SH-SY5Y (cell line): Measurements from ENCODE around the gene GLRA3.

Experiments used
- GATA2 ChIP-seq: IDR thresholded peaks from 2 replicates; pipeline ENCODE4 v1.6.1; 2011; ENCODE audit warnings: mild to moderate bottlenecking, low read depth, low read length
- GATA3 ChIP-seq: IDR thresholded peaks from 2 replicates; pipeline ENCODE4 v1.6.1; 2011; ENCODE audit warnings: low read depth, mild to moderate bottlenecking, low read length, moderate library complexity

DNA sequence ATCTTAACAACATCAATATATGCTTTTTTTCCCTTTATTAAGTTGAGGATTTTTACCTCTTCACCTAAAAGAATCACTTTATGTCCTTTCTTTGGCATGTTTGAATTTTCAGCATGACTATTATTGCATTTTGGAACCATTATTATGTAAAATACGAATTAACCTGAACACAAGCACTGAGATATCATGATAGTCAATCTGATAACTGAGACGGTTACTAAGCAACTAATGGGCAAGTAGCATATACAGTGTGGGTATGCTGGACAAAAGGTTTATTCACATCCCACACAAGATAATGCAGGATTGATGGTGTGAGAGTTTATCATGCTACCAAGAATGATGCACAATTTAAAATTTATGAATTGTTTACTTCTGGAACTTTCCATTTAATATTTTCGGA is 24.6 kb upstream of the GLRA3 start:
- TF ChIP-seq GATA2 (peak; percentile 48; the same call in 1 of the 2 replicates), GATA3 (peak; percentile 79)
